GM12891 (cell line): ENCODE results near the gene URI1.

ENCODE experiments used
- POLR2AphosphoS5 ChIP-seq: IDR thresholded peaks from 2 replicates; pipeline ENCODE4 v1.6.1; 2011; ENCODE audit warnings: low read depth, low read length, control low read depth
- TAF1 ChIP-seq: IDR thresholded peaks from 2 replicates; pipeline ENCODE4 v1.6.1; 2011; ENCODE audit warnings: low read depth, low read length, control low read depth

- TF ChIP-seq POLR2AphosphoS5 (no peak), TAF1 (no peak)
Observed at GRCh38 chr19:30036154-30037129, 94.4 kb downstream of the URI1 start.
